Inferior parietal cortex (tissue), 1 donor: ENCODE data around the gene PLXNA2.

Experiments used
- DNase-seq: peaks from one replicate; pipeline ENCODE4 v3.0.0-alpha.2; 2016; ENCODE audit errors: extremely low spot score

The PLXNA2 gene

GRCh38 chr1:208207388-208208131 lies 36.6 kb downstream of the PLXNA2 start:
- DNase-seq: no peak

- DNase-seq: no peak
These were observed 38.0 kb downstream of the PLXNA2 start for GRCh38 chr1:208206092-208206698.

- no peak for DNase-seq
These were observed 38.8 kb downstream of the PLXNA2 start for GRCh38 chr1:208205216-208206013.

- no peak for DNase-seq
These were observed 39.4 kb downstream of the PLXNA2 start for GRCh38 chr1:208204779-208205178.

GRCh38 chr1:208203848-208204609 lies 40.2 kb downstream of the PLXNA2 start:
- DNase-seq: no peak

GRCh38 chr1:208203127-208203847 lies 40.9 kb downstream of the PLXNA2 start:
- DNase-seq: no peak

GRCh38 chr1:208202333-208202995 lies 41.7 kb downstream of the PLXNA2 start:
- DNase-seq: no peak

GRCh38 chr1:208201229-208201628 lies 43.0 kb downstream of the PLXNA2 start:
- DNase-seq: no peak

- no peak for DNase-seq
These were observed 44.1 kb downstream of the PLXNA2 start for GRCh38 chr1:208200116-208200515.

- DNase-seq: no peak
These were observed 45.9 kb downstream of the PLXNA2 start for GRCh38 chr1:208198236-208198635.

GRCh38 chr1:208194944-208195343 lies 49.2 kb downstream of the PLXNA2 start:
- no peak for DNase-seq

GRCh38 chr1:208192995-208193394 lies 51.2 kb downstream of the PLXNA2 start:
- DNase-seq: no peak

- no peak for DNase-seq
These were observed 53.4 kb downstream of the PLXNA2 start for GRCh38 chr1:208190784-208191183.

- no peak for DNase-seq
These were observed 54.5 kb downstream of the PLXNA2 start for GRCh38 chr1:208189716-208190115.

- no peak for DNase-seq
These were observed 55.0 kb downstream of the PLXNA2 start for GRCh38 chr1:208189183-208189582.

- no peak for DNase-seq
These were observed 55.6 kb downstream of the PLXNA2 start for GRCh38 chr1:208188607-208189006.

GRCh38 chr1:208187499-208188041 lies 56.6 kb downstream of the PLXNA2 start:
- DNase-seq: no peak

- peak; percentile 53 for DNase-seq
These were observed 58.4 kb downstream of the PLXNA2 start for GRCh38 chr1:208185801-208186231.

- DNase-seq: no peak
These were observed 59.1 kb downstream of the PLXNA2 start for GRCh38 chr1:208184966-208185654.
